Stimulated activated CD8-positive, alpha-beta memory T cell treated with anti-CD3 and anti-CD28 coated beads, Interleukin-15, amount 100 ng/mL, for 1 hour (primary cell): ENCODE data around the gene CELSR1.

Source experiments
- DNase-seq: peaks from one replicate; pipeline ENCODE4 v3.0.0-alpha.2; 2020; ENCODE audit warnings: low read depth

The CELSR1 gene

GRCh38 chr22:46575911-46576555 is 38.6 kb upstream of the CELSR1 start:
- DNase-seq = no peak

GRCh38 chr22:46574993-46575910 is 37.8 kb upstream of the CELSR1 start:
- DNase-seq = no peak

DNA sequence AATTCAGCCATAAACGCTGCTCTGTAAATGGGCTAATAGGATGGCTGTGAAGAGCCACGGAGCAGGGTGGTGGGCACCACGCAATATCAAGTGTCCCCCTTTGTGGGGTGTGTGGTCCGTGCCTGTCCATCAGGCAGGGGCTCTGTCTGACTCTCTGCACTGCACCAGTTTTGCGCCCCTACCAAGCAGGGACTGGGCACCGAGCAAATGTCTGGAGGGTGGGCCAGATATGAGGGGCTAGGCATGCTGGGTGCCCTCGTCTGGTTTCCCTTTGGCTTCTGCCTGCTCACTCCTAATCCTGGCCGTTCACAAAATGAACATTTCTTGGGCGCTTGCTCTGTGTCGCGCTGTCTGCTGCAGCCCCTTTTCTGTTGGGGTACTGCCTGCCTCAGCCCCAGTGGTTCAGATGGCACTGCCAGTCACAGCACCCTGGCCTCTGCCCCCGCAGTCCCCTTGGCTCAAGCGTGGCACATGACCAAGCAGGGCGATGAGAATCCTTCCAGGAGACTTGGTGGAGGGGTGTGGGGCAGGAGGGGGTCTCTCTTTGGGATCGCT is 37.1 kb upstream of the CELSR1 start:
- DNase-seq = no peak

GRCh38 chr22:46573781-46574437 is 36.5 kb upstream of the CELSR1 start:
- DNase-seq = no peak

DNA sequence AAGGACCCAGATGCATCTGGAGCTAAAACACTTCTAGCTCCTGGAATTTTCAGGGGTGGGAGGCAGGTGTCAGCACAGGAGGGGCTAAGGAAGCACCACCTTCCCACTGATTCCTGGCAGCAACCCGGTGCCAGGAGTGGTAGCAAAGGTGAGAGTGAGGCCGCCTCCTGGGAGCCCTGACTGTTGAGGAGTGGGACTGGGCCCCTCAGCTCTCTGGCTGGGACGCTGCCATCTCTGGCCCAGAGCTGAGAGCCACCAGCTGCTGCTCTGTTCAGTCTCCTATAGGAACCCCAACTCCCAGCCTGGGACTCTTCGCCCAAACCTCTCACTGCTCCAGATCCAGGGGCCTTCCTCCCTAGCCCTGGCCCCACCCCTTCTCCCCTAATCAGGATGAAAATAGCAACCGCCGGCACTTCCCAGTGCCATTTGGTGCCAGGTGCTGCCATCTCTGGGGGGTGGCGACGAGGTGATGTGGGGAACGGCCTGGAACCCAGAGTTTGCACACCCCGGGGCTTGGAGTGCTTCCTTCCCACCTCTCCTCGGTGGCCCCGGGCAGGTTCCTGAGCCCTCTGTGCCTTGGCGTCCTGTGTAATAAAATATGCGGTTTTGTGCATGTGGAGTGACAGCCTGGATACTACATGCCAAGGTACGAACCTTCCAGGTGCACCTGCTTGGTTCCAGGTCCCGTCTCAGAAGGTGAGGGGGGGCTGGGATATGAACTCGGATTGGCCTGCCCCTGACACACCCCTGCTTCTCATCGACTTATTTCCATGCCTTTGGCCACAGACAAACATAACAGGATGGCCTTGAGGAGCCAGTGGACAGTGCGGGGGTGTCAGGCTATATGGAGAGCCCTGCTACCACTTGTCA is 35.7 kb upstream of the CELSR1 start:
- no peak for DNase-seq

DNA sequence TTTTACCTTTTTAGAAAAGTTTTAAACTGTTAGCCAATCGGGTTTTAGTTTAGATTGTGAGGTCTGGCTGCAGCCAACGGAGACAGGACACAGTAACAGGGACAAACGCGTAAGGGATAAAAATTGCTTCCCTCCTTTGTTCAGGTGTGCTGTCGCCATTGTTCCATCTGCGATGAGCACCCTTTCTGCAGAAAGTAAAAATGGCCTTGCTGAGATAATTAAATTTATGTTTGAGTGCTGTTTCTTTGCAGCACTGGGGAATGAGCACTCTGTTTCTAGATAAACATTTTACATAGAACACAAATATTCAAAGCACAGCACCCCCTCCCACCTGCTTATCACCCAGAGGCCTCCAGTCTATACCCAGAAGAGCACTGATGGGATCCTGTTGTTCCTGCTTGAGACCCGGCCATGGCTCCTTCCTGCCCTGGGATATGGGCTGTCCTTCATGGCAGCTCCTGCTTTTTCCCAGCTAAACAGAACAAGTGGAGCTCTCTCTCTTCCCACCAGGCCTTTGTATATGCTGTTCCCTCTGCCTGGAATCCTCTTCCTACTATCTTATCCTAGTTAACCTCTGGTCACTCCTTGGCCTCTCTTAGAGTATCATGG is 34.3 kb upstream of the CELSR1 start:
- DNase-seq = no peak

GRCh38 chr22:46569848-46570695 is 32.7 kb upstream of the CELSR1 start:
- DNase-seq = no peak

DNA sequence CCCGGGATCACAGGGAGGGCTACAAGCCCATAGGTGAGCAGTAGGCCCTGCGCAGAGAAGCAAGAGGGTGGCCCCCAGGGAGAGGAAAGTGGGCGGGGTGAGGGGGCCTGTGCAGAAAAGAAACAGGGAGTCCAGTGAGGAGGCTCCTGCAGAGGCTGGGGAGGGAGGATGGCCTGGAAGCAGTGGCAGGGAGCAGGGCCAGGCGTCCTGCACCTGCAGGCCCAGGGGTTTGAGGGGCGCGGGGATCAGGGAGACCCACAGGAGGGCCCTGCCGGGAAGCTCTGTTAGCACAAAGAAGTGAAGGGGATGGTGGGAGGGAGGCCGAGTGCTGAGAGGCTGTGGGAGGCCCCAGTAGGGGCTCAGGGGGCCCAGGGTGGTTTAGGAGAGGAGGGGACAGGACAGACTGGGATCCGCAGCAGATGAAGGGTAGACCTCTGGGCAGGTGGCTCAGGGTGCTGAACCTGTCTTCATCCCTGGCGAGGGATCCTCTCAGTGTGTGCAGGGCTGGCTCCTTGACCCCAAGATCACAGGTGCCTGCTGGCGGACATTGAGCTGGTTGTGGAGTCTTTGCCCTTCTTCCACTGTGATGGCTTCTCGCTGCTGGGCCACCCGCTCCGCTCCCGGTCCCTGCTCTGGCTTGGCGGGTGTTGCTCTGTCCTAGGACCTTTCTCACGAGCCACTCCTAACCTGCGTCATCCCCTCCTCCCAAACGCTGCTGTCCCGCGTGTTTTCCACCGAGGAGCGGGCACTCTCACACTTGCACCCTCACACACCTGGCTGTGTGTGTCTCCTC is 31.8 kb upstream of the CELSR1 start:
- DNase-seq = no peak

- DNase-seq = no peak
Observed at GRCh38 chr22:46568102-46568809, 30.8 kb upstream of the CELSR1 start.

DNA sequence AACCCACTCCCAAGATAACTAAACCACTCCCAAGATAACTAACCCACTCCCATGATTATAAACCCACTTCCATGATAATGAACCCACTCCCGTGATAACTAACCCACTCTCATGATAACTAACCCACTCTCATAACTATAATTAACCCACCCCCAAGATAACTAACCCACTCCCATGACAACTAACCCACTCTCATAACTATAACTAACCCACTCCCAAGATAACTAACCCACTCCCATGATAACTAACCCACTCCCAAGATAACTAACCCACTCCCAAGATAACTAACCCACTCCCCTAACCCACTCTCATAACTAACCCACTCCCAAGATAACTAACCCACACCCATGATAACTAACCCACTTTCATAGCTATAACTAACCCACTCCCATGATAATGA is 30.1 kb upstream of the CELSR1 start:
- DNase-seq = no peak

GRCh38 chr22:46564084-46564714 is 26.8 kb upstream of the CELSR1 start:
- no peak for DNase-seq

- DNase-seq = peak; percentile 66
Observed at GRCh38 chr22:46563381-46564083, 26.1 kb upstream of the CELSR1 start.

DNA sequence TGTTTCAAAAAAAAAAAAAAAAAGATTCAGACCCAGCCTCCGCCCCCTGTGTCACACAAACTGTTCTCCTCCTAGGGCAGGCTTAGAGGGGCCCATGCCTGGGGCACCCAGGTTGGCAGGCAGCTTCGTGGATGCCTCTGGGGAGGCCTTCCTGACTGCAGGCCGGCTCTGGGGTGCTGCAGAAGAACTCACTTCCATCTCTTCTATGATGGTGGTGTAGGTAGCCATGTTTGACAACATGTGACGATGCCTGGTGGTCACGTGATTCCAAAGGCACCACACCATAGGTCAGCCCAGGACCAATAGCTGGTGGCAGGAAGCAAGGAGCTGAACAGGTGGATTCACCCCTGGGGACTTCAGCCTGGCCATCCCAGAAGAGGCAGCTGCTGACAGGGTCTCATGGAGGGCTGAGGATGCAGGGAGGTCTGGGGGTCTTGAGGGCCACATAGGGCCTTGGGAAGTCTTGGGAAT is 24.1 kb upstream of the CELSR1 start:
- no peak for DNase-seq

- DNase-seq = no peak
Observed at GRCh38 chr22:46560696-46561295, 23.4 kb upstream of the CELSR1 start.

- no peak for DNase-seq
Observed at GRCh38 chr22:46557736-46558480, 20.5 kb upstream of the CELSR1 start.

DNA sequence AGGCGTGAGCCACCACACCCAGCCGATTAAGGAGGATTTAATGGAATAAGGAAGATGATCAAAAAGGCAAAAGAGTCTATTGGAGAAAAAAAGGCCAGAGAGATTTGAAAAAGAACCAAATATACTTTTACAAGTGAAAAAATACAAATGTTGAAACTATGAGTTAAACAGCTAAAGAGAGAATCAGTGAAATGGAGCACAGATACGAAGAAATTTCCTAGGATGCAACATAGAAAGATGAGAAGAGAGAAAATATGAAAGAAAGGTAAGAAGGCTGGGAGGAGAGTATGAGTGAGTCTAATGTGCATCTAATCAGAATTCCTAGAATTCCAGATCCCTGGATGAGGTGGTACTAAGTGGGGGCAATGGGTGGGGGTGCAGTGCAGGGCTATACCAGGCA is 19.4 kb upstream of the CELSR1 start:
- no peak for DNase-seq
